Ishikawa (cell line): Measurements from ENCODE around the gene TMEM30A.

Source experiments
- CREB1 ChIP-seq: IDR thresholded peaks from 2 replicates; pipeline ENCODE4 v1.6.1; 2012; ENCODE audit warnings: low read depth
- EP300 ChIP-seq: IDR thresholded peaks from 2 replicates; pipeline ENCODE4 v1.6.1; 2012; ENCODE audit warnings: borderline replicate concordance
- REST ChIP-seq: IDR thresholded peaks from 2 replicates; pipeline ENCODE4 v1.6.1; 2012; ENCODE audit warnings: low read depth, mild to moderate bottlenecking
- TAF1 ChIP-seq: IDR thresholded peaks from 2 replicates; pipeline ENCODE4 v1.6.1; 2012; ENCODE audit warnings: low read depth, mild to moderate bottlenecking
- ZBTB7A ChIP-seq: IDR thresholded peaks from 2 replicates; pipeline ENCODE4 v1.6.1; 2012; ENCODE audit warnings: low read depth

- TF ChIP-seq EP300 (no peak), CREB1 (no peak), TAF1 (no peak), REST (no peak), ZBTB7A (no peak)
Measured at GRCh38 chr6:75217193-75217592, 67.4 kb downstream of the TMEM30A start.
